GM19395 (cell line): ENCODE results near the gene GNA15.
"Not testable (repeated sequence)": the region's sequence is repeated elsewhere in the genome, so short reads cannot be mapped to it uniquely, and the experiment has no call there.

ENCODE experiments used
- ATAC-seq: cut with Tn5 transposase; IDR thresholded peaks from one replicate; pipeline ENCODE4 v1.9.1; 2021; ENCODE audit warnings: mild to moderate bottlenecking, moderate library complexity; ENCODE audit not compliant: unreplicated experiment

GNA15 gene

DNA sequence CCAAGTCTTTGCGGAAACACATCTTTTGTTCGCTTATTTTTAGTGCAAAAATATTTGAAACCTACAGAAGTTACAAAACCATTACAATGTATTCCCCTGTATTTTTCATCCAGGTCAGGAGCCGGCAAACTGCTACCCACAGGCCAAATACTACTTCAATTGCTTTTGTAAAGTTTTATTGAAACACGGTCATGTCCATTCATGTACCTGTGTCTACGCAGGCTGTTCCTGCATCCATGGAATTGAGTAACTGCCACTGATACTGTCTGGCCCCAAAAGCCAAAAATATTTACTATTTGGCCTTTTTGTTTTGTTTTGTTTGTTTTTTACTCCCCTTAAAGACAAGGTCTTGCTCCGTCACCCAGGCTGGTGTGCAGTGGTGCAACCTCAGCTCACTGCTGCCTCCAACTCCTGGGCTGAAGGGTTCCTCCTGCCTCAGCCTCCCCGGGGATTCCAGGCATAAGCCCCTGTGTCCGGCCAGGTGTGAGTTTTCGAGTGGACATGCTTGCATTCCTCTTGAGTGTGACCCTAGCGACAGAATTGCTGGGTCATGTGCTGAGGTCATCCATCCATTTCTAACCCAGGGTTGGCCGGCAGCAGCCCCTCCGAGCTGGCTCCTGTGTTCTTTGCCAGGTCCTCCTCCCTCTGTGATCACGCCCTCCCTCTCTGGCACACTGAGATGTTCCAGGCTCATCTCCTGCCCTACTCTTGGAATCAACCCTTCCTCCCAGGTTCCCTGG lies 31.9 kb downstream of the GNA15 start:
- ATAC-seq, result no peak

DNA sequence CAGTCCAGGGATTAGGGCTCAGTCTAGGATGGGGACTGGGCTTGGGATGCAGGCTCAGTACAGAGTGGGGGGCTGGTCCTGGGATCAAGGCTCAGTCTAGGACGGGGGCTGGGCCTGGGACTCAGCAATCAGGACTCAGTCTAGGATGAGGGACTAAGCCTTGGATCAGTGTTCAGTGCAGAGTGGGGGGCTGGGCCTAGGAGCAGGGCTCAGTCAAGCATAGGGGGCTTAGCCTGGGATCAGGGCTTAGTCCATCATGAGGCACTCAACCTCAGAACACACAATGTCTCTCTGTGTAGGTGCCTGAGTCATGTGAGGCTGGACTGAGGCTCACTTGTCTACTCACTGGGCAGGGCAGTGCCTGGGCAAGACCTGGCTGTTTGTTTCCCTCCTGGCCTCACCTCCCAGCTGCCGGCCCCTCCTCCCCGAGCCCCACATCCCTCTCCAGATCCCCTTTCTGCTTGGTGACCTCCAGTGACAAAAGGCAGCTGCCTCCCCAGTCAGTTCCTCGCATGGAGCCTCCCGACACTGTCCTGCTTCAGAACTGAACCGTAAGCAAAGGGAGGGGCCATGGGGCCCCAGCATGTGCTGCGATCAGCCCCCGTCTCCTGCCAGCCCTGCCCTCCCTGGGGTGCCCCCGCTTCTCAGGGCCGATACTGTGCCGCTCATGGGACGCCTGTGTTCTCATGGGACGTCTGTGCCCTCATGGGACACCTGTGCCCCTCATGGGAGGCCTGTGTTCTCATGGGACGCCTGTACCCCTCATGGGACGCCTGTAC lies 36.2 kb downstream of the GNA15 start:
- no peak for ATAC-seq

DNA sequence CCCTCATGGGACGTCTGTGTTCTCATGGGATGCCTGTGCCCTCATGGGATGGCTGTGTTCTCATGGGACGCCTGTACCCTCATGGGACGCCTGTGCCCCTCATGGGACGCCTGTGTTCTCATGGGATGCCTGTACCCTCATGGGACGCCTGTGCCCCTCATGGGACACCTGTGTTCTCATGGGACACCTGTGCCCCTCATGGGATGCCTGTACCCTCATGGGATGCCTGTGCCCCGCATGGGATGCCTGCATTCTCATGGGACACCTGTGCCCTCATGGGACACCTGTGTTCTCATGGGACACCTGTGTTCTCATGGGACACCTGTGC lies 36.8 kb downstream of the GNA15 start:
- not testable (repeated sequence) for ATAC-seq

DNA sequence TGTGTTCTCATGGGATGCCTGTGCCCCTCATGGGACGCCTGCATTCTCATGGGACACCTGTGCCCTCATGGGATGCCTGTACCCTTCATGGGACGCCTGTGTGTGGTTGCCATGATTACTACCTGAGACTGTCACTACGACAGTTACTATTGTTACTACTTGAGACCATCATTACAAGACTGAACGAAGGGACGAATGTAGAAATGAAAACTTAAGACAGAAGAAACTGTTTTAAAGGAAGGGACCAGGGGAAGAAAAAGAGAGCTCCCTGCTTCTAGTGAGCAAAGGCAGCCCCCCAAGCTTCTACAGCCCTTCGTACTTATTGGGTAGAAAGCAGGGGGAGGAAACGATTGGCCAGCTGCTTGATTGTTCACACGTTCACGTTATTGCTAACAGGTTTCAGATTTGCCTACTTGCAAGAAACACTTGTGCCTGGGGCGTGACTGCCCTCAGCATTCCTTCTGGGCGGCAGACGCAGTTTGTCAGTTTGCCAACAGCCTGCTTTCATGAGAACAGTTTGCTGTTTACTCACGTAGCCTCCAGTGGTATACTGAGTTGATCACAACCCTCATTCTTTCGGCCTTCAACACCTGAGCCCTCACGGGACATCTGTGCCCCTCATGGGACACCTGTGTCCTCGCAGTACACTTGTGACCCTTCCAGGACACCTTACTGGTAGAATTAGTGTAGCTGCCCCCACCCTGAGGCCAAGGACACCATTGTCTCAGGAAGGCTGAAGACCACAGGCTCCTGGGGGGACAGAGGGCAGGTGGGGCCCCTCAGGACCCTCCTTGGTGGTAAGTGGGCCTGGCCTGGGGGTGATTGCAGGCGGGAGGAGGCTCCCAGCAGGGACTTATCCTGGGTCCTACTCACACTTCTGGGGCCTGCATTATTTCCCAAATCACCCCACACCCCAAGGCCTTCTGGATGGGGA lies 40.2 kb downstream of the GNA15 start:
- no peak for ATAC-seq

DNA sequence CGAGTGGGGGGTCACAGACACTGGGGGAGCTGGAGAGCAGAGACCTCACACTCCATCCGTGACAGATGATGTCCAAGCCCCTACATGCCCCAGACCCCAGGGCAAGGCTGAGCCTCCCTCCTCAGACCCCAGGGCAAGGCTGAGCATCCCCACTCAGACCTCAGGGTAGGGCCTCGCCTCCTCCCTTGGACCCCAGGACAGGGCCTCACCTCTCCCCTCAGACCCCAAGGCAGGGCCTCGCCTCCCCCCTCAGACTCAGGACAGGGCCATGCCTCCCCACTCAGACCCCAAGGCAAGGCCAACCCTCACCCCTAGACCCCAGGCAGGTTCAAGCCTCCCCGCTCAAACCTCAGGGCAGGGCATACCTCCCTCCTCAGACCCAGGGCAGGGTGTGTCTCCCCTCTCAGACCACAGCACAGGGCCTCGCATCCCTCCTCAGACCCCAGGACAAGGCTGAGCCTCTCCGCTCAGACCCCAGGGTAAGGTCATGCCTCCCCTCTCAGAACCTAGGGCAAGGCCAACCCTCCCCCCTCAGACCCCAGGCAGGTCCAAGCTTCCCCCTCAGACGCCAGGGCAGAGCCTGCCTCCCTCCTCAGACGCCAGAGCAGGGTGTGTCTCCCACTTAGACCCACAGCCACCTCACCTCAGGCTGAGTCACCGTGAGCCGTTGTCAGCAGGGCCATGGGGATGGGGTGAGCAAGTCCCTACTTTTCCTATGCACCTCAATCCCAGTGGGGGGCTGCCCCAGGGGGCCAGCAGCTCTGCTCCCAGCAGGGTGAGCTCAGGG lies 41.1 kb downstream of the GNA15 start:
- no peak for ATAC-seq

DNA sequence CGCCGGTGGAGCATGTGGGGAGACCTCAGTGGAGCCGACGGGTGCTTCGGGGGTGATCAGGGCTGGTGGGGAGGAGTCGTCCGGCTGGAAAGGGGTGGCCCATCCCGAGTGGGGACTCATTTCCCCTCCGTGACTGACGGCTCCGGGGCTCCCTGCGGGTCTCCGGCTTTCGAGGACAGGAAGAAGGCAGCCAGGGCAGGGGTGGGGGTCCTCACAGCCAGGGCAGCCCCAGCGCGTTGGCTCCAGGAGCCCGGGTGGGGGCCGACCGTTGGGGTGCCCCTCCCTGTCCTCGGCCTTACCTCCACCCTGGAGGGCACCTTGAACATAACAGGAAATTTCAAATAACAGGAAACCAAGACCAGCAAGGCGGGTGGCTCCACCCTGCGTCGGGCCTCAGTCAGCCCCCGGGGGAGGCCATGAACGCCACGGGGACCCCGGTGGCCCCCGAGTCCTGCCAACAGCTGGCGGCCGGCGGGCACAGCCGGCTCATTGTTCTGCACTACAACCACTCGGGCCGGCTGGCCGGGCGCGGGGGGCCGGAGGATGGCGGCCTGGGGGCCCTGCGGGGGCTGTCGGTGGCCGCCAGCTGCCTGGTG lies 42.6 kb downstream of the GNA15 start, which contains the start of gene S1PR4:
Gene S1PR4 (plus strand): TSS at position 393 of the 596 bp plus-strand sequence. CDS start 24 bp downstream, at position 417.
- ATAC-seq, result no peak

DNA sequence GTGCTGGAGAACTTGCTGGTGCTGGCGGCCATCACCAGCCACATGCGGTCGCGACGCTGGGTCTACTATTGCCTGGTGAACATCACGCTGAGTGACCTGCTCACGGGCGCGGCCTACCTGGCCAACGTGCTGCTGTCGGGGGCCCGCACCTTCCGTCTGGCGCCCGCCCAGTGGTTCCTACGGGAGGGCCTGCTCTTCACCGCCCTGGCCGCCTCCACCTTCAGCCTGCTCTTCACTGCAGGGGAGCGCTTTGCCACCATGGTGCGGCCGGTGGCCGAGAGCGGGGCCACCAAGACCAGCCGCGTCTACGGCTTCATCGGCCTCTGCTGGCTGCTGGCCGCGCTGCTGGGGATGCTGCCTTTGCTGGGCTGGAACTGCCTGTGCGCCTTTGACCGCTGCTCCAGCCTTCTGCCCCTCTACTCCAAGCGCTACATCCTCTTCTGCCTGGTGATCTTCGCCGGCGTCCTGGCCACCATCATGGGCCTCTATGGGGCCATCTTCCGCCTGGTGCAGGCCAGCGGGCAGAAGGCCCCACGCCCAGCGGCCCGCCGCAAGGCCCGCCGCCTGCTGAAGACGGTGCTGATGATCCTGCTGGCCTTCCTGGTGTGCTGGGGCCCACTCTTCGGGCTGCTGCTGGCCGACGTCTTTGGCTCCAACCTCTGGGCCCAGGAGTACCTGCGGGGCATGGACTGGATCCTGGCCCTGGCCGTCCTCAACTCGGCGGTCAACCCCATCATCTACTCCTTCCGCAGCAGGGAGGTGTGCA lies 43.3 kb downstream of the GNA15 start:
- no peak for ATAC-seq

DNA sequence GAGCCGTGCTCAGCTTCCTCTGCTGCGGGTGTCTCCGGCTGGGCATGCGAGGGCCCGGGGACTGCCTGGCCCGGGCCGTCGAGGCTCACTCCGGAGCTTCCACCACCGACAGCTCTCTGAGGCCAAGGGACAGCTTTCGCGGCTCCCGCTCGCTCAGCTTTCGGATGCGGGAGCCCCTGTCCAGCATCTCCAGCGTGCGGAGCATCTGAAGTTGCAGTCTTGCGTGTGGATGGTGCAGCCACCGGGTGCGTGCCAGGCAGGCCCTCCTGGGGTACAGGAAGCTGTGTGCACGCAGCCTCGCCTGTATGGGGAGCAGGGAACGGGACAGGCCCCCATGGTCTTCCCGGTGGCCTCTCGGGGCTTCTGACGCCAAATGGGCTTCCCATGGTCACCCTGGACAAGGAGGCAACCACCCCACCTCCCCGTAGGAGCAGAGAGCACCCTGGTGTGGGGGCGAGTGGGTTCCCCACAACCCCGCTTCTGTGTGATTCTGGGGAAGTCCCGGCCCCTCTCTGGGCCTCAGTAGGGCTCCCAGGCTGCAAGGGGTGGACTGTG lies 44.0 kb downstream of the GNA15 start:
- no peak for ATAC-seq

DNA sequence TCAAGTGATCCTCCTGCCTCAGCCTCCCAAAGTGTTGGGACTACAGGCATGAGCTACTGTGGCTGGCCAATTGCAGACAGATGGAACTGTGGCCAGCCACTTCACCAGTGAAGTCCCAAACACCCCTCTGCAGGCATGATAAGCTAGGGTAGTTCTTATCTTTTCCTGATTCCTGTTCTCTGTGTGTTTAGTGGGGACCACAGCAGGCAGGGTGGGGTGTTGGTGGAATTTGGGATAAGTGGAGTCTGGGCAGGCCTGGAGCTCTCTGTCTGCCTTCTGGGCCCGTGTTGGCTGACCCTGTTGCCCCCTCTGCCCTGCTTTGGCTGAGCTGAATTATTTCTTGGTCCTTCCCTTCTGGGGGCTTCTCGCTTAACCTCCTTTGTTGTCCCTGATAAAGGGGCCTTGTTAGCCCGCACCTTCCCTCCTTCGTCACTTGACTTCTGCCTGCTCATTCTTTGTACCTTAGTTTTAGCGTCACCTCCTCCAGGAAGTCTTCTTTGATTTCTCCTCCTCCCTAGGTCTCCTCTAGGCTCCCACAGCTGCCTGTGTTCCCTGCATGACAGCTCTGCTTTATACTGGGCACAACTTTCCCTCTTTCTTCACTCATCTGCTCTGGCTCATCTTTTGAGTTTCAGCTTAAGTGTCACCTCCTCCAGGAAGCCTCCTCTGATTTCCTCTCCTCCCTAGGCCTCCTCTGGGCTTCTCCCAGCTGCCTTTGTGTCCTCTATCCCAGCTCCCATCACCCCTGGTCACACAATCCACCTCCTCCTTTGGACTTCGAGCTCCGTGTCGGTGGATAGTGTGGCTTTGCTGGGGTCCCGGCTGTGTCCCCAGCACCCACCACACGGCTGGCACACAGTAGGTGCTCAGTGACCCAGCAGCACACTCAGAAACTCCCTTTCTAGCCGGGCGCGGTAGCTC lies 48.1 kb downstream of the GNA15 start:
- no peak for ATAC-seq

DNA sequence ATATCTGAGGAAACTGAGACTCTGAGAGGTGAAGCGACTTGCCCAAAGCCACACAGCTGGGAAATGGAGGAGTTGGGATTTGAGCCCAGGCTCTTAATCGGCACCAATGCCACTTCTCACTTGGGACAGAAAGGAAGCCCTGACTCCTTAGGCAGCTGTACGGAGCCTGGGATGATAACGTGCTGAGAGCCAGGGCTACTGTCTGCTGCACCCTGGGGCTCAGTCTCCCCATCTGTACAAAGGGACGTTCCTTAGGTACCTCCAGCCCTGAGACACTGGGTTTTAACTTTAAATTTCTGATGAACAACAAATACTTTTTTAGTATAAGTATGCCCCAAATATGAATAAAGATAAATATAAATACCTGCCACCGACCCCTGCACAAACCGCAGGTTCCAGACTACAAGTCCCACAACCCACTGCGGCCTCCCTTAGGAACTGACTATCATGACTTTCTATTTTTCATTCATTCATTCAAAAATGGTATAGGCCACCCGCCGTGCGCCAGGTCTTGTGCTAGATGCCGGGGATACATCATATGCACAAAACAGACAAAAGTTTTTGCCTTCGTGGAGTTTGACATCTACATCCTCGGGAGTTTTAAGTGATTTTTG lies 49.1 kb downstream of the GNA15 start:
- ATAC-seq, result peak; percentile 37

DNA sequence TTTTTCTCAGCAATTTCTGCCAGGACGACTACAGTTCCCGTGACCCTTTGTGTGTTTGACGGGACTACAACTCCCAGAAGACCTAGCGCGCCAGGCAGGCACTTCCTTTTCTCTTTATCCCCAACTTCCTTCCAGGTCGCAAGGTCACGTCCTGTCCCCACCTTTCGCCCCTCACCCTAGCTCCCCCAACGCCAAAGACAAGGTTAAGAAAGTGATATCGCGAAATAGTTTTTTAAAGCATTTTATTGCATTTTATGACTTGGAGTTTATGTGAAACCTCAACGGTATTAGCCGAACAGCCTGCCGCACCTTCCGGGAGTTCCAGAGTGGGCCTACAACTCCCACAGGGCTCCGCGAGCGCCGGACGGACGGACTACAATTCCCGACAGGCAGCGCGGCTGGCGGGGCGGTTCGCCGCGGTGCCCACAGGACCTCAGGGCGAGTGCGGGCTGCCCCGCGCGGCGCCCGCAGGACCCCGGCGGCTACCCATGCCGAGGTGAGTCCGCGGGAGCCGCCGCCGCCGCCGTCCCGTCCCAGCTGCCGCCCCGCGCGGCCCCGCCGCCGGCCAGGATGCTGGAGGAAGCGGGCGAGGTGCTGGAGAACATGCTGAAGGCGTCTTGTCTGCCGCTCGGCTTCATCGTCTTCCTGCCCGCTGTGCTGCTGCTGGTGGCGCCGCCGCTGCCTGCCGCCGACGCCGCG lies 49.8 kb downstream of the GNA15 start, which contains the start of gene NCLN:
Gene NCLN (plus strand): TSS at position 470 of the 699 bp plus-strand sequence. CDS start 101 bp downstream, at position 571.
- peak; percentile 78 for ATAC-seq

DNA sequence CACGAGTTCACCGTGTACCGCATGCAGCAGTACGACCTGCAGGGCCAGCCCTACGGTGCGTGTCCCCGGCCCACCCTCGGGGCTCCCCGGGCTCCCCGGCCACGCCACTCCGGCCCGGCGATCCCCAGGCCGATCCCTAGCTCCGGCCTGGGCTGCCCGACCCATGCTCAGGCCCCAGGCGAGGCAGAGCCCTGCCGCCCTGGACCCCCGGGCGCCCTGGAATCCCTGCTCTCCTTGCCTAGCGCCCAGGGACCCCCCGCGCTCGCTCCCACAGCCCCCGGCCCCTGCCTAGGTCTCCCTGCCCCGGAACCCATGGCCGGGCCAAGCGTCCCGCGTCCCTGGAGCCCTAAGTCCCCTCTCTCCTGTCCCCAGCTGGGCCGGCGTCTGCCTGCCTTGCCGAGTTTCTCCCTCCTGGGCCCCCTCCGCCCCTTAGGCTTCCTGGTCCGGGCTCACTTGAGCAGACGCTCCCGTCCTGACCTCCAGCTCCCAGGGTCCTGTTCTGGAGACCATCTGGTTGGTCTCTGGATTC lies 50.4 kb downstream of the GNA15 start:
- peak; percentile 1 for ATAC-seq

DNA sequence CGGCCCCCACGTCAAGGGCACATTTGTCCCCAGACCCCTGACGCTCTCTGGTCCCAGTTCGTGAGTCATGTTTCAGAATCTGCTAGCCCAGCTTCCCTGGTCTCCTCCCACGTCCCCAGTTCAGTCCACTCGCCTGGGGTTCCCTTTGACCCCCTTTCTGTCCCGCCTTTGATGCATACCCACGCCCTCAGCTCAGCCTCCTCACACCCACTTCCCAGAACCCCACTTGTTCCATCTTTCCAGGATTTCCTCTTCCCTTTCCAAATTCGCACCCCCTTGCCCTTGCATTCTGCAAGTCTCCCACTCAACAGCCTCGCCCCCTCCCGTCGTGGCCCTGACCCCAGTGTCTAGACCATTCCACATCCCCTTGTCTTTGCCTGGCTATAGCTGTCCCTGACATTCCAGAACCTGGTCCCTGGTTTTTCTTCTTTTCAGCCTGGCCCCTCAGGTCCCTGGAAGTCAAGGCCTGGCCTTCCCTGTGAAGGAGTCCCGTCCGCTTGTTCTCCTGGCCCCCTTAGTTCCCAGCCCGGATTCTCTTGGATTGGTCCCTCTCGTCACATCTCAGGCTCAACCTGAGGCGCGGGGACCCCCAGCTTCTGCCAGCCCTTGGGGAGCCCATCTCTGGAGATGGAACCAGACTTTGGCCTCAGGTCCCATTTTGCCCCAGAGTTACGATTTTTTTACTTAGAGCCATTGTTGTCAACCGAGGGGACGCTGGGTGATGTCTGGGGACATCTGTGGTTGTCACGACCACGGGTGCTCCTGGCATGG lies 51.2 kb downstream of the GNA15 start:
- ATAC-seq, result no peak

DNA sequence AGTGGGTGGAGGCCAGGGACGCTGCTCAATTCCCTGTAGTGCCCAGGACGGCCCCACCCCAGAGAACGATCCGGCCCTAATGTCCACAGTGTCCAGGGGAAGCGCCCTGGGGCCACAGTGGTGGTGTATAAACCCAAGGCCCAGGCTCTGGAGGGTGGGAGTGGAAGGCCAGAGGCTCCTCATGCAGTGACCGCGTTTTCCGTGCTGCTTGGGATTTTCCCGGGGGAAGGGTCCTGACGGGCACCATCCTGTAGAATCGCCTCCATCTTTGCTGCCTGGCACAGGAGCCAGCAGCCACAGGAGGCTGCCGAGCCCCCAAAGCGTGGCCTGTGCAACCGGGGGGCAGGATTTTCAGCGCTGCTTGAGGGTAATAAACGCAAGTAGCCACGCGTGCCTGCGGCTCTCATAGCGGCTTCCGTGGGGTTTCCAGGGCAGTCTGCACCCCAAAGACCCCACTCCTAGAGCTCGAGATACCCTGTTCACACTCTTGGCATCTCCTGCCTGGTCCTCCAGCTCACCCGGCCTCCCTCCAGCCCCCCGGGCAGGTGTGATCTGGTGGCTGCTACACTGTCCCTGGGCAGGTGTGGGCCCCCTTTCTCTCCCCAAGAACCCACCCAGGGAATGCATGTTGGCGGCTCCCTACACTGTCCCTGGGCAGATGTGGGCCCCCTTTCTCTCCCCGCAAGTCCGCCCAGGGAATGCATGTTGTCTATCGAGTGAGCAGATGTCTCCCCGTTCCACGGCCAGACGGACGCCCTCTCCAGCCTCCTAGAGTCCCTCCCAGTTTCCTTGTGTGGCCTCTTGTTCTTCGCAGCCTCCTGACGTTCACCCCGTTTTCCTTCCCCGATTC lies 52.1 kb downstream of the GNA15 start:
- no peak for ATAC-seq
